ENCODE data around the gene CYB5B. TPM values are rescaled to one million over a fixed set of nuclear protein-coding genes. Genes with fewer than 3 reads are reported as not detected.

CYB5B gene
- total RNA-seq, 1 donor from 2014 or later: 124 TPM

DNA sequence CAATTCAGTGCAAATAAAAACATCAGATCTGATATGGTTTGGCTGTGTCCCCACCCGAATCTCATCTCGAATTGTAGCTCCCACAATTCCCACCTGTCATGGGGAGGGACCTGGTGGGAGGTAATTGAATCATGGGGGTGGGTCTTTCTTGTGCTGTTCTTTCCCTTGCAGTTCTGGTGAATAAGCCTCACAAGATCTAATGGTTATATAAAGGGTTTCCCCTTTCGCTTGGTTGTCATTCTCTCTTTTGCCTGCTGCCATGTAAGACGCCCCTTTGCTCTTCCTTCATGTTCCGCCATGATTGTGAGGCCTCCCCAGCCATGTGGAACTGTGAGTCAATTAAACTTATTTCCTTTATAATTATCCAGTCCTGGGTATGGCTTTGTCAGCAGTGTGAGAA lies 72.5 kb downstream of the CYB5B start:
- no peak overlapping the region for H3K27ac Mint-ChIP-seq (ENCODE audit: unreplicated experiment)
- DNase-seq: no peak
- H3K4me1 Mint-ChIP-seq (ENCODE audit: low read depth, unreplicated experiment): no peaks in the 10 kb centered on the region
- H3K36me3 Mint-ChIP-seq (ENCODE audit: unreplicated experiment): no peaks in the 10 kb centered on the region
- TF ChIP-seq, protein P1, sequence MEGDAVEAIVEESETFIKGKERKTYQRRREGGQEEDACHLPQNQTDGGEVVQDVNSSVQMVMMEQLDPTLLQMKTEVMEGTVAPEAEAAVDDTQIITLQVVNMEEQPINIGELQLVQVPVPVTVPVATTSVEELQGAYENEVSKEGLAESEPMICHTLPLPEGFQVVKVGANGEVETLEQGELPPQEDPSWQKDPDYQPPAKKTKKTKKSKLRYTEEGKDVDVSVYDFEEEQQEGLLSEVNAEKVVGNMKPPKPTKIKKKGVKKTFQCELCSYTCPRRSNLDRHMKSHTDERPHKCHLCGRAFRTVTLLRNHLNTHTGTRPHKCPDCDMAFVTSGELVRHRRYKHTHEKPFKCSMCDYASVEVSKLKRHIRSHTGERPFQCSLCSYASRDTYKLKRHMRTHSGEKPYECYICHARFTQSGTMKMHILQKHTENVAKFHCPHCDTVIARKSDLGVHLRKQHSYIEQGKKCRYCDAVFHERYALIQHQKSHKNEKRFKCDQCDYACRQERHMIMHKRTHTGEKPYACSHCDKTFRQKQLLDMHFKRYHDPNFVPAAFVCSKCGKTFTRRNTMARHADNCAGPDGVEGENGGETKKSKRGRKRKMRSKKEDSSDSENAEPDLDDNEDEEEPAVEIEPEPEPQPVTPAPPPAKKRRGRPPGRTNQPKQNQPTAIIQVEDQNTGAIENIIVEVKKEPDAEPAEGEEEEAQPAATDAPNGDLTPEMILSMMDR (IDR thresholded peaks at IDR 0.05; ENCODE audit: partially characterized antibody, unreplicated experiment): no peak
- peaks cover 6% of the 10 kb centered on the region for H3K27me3 Mint-ChIP-seq (ENCODE audit: unreplicated experiment)
- no peaks in the 10 kb centered on the region for H3K9me3 Mint-ChIP-seq (ENCODE audit: unreplicated experiment)
- no peak overlapping the region for H3K4me3 Mint-ChIP-seq (ENCODE audit: unreplicated experiment)

DNA sequence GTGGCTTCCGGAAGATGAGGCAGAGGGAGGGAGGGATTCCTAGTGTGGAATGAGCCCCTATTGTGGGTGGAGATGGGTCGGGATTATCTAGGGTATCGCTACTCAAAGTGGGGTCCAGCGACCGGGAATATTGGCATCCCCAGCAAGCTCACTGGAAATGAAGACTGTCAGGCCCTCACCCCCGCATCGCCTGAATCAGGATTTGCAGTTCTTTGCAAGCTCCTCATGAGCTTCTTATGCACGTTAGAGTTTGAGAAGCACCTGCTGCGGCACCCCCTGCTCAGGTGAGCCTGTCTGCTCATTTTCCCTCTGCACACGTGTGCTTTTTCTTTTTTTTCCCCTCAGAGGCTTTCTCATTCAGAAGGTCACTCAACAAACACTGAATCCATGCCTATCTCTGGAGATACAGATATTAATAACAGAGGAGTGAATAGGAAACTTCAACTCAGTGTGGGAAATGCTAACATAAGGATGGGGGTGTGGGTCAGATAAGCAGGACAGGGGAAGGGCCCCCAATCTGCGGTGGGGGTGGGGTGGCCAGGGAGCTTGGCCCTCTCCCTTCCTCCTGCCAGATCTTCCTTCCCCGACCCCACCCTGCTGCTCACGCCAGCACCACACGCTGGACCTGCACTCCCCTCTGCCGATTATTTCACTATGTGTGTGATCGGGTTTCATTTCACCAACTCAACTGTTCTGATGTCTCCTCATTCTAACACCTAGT lies 73.6 kb downstream of the CYB5B start:
- DNase-seq: no peak
- TF ChIP-seq, protein P1 (IDR thresholded peaks at IDR 0.05; ENCODE audit: partially characterized antibody, unreplicated experiment): no peak
- Mint-ChIP-seq H3K27me3 (ENCODE audit: unreplicated experiment) (peaks cover 6% of the 10 kb centered on the region), H3K4me1 (ENCODE audit: low read depth, unreplicated experiment) (no peaks in the 10 kb centered on the region), H3K36me3 (ENCODE audit: unreplicated experiment) (no peaks in the 10 kb centered on the region), H3K9me3 (ENCODE audit: unreplicated experiment) (no peaks in the 10 kb centered on the region), H3K4me3 (ENCODE audit: unreplicated experiment) (no peak overlapping the region), H3K27ac (ENCODE audit: unreplicated experiment) (no peak overlapping the region)

DNA sequence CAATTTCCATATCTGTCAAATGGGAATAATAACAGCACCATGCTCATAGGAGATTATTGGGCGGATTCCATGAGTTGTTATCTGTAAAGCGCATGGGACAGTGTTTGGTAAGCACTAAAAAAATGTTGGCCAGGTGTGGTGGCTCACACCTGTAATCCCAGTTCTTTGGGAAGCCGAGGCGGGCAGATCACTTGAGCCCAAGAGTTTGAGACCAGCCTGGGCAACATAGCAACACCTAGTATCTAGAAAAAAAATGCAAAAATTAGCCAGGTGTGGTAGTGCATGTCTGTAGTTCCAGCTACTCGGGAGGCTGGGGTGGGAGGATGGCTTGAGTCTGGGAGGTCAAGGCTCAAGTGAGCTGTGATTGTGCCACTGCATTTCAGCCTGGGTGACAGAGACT lies 74.5 kb downstream of the CYB5B start:
- no peak for DNase-seq
- H3K27ac Mint-ChIP-seq (ENCODE audit: unreplicated experiment): no peak overlapping the region
- peaks cover 6% of the 10 kb centered on the region for H3K27me3 Mint-ChIP-seq (ENCODE audit: unreplicated experiment)
- TF ChIP-seq, protein P1 (IDR thresholded peaks at IDR 0.05; ENCODE audit: partially characterized antibody, unreplicated experiment): no peak
- no peaks in the 10 kb centered on the region for H3K9me3 Mint-ChIP-seq (ENCODE audit: unreplicated experiment)
- no peak overlapping the region for H3K4me3 Mint-ChIP-seq (ENCODE audit: unreplicated experiment)
- H3K36me3 Mint-ChIP-seq (ENCODE audit: unreplicated experiment): no peaks in the 10 kb centered on the region
- H3K4me1 Mint-ChIP-seq (ENCODE audit: low read depth, unreplicated experiment): no peaks in the 10 kb centered on the region

DNA sequence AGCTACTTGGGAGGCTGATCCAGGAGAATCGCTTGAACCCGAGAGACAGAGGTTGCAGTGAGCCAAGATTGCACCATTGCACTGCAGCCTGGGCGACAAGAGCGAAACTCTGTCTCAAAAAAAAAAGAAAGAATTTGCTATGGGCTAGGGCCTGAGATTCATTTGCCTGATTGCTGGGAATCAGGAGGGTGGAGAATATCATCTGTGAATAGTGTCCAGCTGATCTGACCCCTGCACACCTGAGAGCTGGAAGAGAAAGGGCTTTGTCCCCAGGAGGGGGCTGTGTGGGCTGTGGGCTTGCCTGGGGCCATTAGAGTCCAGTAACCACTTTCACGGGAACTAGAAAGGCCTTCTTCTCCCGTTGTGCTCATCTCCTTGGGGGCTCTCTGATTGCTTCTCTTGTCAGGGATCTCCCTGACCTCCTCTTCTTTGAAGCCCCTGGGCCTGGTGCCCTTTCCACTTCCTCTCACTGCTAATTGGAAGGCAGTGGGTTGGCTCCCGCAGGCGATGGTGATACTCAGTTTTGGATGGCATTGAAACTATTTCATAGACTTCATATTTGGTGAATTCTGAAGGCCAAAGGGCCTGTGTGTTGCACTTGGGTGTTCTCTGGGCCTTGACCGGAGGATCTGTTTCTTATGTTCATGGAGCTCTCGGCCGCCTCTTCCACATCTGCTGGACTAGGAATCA lies 75.3 kb downstream of the CYB5B start:
- Mint-ChIP-seq H3K27ac (ENCODE audit: unreplicated experiment) (no peak overlapping the region), H3K4me1 (ENCODE audit: low read depth, unreplicated experiment) (no peaks in the 10 kb centered on the region), H3K36me3 (ENCODE audit: unreplicated experiment) (no peaks in the 10 kb centered on the region), H3K4me3 (ENCODE audit: unreplicated experiment) (no peak overlapping the region), H3K9me3 (ENCODE audit: unreplicated experiment) (no peaks in the 10 kb centered on the region), H3K27me3 (ENCODE audit: unreplicated experiment) (peaks cover 6% of the 10 kb centered on the region)
- TF ChIP-seq, protein P1 (IDR thresholded peaks at IDR 0.05; ENCODE audit: partially characterized antibody, unreplicated experiment): no peak
- DNase-seq: no peak

DNA sequence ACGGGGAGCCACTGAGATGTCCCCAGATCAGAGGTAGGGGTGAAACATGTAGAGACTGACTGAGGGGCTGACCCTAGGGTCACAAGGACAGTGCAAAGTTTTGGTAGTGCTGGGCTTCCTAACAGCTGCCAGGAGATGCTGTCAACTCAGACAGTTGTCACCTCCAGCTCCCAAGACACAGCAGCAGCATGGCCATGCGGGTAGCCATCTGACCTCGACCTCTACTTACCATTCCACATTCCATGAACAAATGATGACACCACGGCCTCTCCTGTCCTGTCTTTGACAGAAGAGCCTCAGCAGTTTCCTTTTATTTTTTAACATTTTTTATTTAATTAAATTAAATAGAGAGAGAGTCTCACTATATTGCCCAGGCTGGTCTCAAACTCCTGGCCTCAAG lies 76.1 kb downstream of the CYB5B start:
- TF ChIP-seq, protein P1 (IDR thresholded peaks at IDR 0.05; ENCODE audit: partially characterized antibody, unreplicated experiment): no peak
- Mint-ChIP-seq H3K4me3 (ENCODE audit: unreplicated experiment) (no peak overlapping the region), H3K4me1 (ENCODE audit: low read depth, unreplicated experiment) (no peaks in the 10 kb centered on the region), H3K27ac (ENCODE audit: unreplicated experiment) (no peak overlapping the region), H3K36me3 (ENCODE audit: unreplicated experiment) (no peaks in the 10 kb centered on the region), H3K27me3 (ENCODE audit: unreplicated experiment) (peaks cover 6% of the 10 kb centered on the region), H3K9me3 (ENCODE audit: unreplicated experiment) (no peaks in the 10 kb centered on the region)
- DNase-seq: no peak

Measured in glutamatergic neuron (in vitro differentiated cells).